Trophoblast cell (in vitro differentiated cells and primary cell): ENCODE measurements around the gene SH2D4B.
A peak's percentile ranks its signal among the peaks of the same experiment; 100 is the strongest.

ENCODE experiments used
- DNase-seq, 2 donors: peaks; one replicate each; pipeline ENCODE4 v3.0.0-alpha.2; 2016
- H2AFZ ChIP-seq: 2 replicates; pipeline ENCODE4 v1.6.1; 2013; ENCODE audit warnings: low read length, moderate library complexity, mild to moderate bottlenecking; ENCODE audit not compliant: insufficient read depth, poor library complexity
- H2AK5ac ChIP-seq: 2 replicates; pipeline ENCODE4 v1.6.1; 2013; ENCODE audit warnings: mild to moderate bottlenecking, low read length
- H2BK120ac ChIP-seq: 2 replicates; pipeline ENCODE4 v1.6.1; 2013; ENCODE audit warnings: low read length, mild to moderate bottlenecking, moderate library complexity; ENCODE audit not compliant: insufficient read depth, poor library complexity
- H2BK12ac ChIP-seq: 2 replicates; pipeline ENCODE4 v1.6.1; 2013; ENCODE audit warnings: mild to moderate bottlenecking, low read length, moderate library complexity
- H2BK5ac ChIP-seq: 2 replicates; pipeline ENCODE4 v1.6.1; 2013; ENCODE audit warnings: low read length, low read depth, moderate library complexity, mild to moderate bottlenecking; ENCODE audit not compliant: poor library complexity
- H3K14ac ChIP-seq: 2 replicates; pipeline ENCODE4 v1.6.1; 2013; ENCODE audit warnings: mild to moderate bottlenecking, low read length
- H3K18ac ChIP-seq: 2 replicates; pipeline ENCODE4 v1.6.1; 2013; ENCODE audit warnings: mild to moderate bottlenecking, low read length
- H3K23ac ChIP-seq: 2 replicates; pipeline ENCODE4 v1.6.1; 2013; ENCODE audit warnings: low read length
- H3K27ac ChIP-seq: 2 replicates; pipeline ENCODE4 v1.5.1; 2013; ENCODE audit warnings: low read depth, mild to moderate bottlenecking, inconsistent platforms, low read length, moderate library complexity
- H3K27me3 ChIP-seq: 2 replicates; pipeline ENCODE4 v1.6.1; 2013; ENCODE audit warnings: inconsistent platforms, mild to moderate bottlenecking, low read length, moderate library complexity; ENCODE audit not compliant: insufficient read depth
- H3K36me3 ChIP-seq, 2 experiments: 1 replicate in 1 of 2; 2 replicates in 1 of 2; pipeline ENCODE4 v1.6.1; 2013; ENCODE audit warnings: low read length in 2 of 2, mild to moderate bottlenecking in 2 of 2, moderate library complexity in 1 of 2; ENCODE audit not compliant: insufficient read depth in 2 of 2, control insufficient read depth in 1 of 2
- H3K4ac ChIP-seq: 2 replicates; pipeline ENCODE4 v1.6.1; 2013; ENCODE audit warnings: low read depth, mild to moderate bottlenecking, low read length, moderate library complexity
- H3K4me1 ChIP-seq, 2 experiments: 1 replicate in 1 of 2; 2 replicates in 1 of 2; pipeline ENCODE4 v1.6.1; 2013; ENCODE audit warnings: low read length in 2 of 2, mild to moderate bottlenecking in 2 of 2, moderate library complexity in 1 of 2; ENCODE audit not compliant: insufficient read depth in 2 of 2, control insufficient read depth in 1 of 2
- H3K4me2 ChIP-seq: 2 replicates; pipeline ENCODE4 v1.6.1; 2013; ENCODE audit warnings: inconsistent platforms, mild to moderate bottlenecking, low read length, moderate library complexity
- H3K4me3 ChIP-seq: 2 replicates; pipeline ENCODE4 v1.5.1; 2013; ENCODE audit warnings: mild to moderate bottlenecking, low read depth, low read length, inconsistent platforms
- H3K79me1 ChIP-seq: one replicate; pipeline ENCODE4 v1.6.1; 2013; ENCODE audit warnings: low read length
- H3K79me2 ChIP-seq: 2 replicates; pipeline ENCODE4 v1.6.1; 2013; ENCODE audit warnings: low read length, mild to moderate bottlenecking; ENCODE audit not compliant: control insufficient read depth, insufficient read depth, poor library complexity
- H3K9ac ChIP-seq: 2 replicates; pipeline ENCODE4 v1.6.1; 2013; ENCODE audit warnings: mild to moderate bottlenecking, low read length
- H3K9me3 ChIP-seq: 2 replicates; pipeline ENCODE4 v1.6.1; 2013; ENCODE audit warnings: low read depth, mild to moderate bottlenecking, control low read depth, inconsistent platforms, low read length; ENCODE audit not compliant: insufficient read depth
- H4K12ac ChIP-seq: 2 replicates; pipeline ENCODE4 v1.6.1; 2013; ENCODE audit warnings: low read depth, mild to moderate bottlenecking, low read length, moderate library complexity
- H4K8ac ChIP-seq: 2 replicates; pipeline ENCODE4 v1.6.1; 2013; ENCODE audit warnings: low read depth, mild to moderate bottlenecking, low read length, moderate library complexity
- H4K91ac ChIP-seq: one replicate; pipeline ENCODE4 v1.6.1; 2013; ENCODE audit warnings: low read depth, mild to moderate bottlenecking, low read length, moderate library complexity
- WGBS: extraction: QIAGEN DNeasy Blood & Tissue Kit; methylation state at CpG from one replicate; pipeline ENCODE4 v1.1.7; 2013; ENCODE audit warnings: missing lambda C conversion rate; ENCODE audit not compliant: insufficient read length, insufficient coverage; ENCODE audit errors: extremely low coverage; 5-methylcytosine and 5-hydroxymethylcytosine counted together

SH2D4B gene

DNA sequence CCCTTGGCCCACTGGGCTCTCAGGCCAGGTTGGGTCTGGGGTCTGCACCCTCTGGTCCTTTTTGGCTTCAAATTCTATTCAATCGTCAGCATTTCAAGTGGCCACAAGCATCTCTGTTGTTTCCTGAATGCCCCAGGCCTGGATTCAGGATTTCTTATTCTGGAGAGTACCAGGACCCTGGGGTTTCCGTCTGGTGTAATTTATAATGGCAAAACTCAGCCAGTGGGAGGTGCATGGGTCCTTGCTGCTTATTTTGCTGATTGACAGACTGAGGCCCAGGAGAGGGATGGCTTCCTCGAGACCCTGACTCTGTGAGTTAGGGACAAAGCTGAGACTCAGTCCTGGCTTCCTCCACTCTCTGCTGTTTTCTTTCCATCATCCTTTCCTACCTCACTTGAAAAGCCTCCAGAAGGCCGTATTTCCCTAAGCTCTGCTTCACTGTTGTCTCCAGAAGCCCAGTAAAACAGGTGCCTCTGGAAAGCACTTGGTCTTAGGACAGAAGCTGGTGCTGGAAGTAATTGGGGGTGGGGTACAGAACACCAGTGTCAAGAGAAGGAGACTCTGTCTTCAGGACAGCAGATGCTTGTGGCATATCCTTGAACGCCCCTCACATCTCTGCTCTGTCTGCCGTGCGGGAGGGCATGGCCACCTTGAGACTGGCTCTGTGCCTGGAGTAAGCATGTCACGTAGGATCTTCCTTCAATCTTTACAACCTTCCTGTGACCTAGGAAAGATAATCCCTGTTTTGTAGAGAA is 39.4 kb upstream of the SH2D4B start:
- Histone ChIP-seq H3K4ac (peak overlapping the region; percentile 29), H3K79me1 (peaks cover 31% of the 10 kb centered on the region), H3K27me3 (no peaks in the 10 kb centered on the region), H3K14ac (peak overlapping the region; percentile 40), H2AFZ (no peak overlapping the region), H3K18ac (peak overlapping the region; percentile 35), H3K79me2 (peaks cover 20% of the 10 kb centered on the region), H3K9ac (no peak overlapping the region), H4K8ac (peak overlapping the region; percentile 3), H3K36me3 (peaks cover 7 to 9% of the 10 kb centered on the region in 2 experiments), H3K27ac (peak overlapping the region; percentile 81), H2AK5ac (peak overlapping the region; percentile 8), H4K12ac (no peak overlapping the region), H2BK120ac (peak overlapping the region; percentile 3), H3K9me3 (no peaks in the 10 kb centered on the region), H2BK5ac (peak overlapping the region; percentile 41), H3K4me2 (no peak overlapping the region), H3K4me1 (peaks cover 50 to 52% of the 10 kb centered on the region in 2 experiments), H2BK12ac (peak overlapping the region; percentile 5), H3K4me3 (no peak overlapping the region), H4K91ac (peak overlapping the region; percentile 23), H3K23ac (no peak overlapping the region)
- WGBS, result no CpG with 5 or more reads among the region's 8 CpGs
- DNase-seq, result no peak

DNA sequence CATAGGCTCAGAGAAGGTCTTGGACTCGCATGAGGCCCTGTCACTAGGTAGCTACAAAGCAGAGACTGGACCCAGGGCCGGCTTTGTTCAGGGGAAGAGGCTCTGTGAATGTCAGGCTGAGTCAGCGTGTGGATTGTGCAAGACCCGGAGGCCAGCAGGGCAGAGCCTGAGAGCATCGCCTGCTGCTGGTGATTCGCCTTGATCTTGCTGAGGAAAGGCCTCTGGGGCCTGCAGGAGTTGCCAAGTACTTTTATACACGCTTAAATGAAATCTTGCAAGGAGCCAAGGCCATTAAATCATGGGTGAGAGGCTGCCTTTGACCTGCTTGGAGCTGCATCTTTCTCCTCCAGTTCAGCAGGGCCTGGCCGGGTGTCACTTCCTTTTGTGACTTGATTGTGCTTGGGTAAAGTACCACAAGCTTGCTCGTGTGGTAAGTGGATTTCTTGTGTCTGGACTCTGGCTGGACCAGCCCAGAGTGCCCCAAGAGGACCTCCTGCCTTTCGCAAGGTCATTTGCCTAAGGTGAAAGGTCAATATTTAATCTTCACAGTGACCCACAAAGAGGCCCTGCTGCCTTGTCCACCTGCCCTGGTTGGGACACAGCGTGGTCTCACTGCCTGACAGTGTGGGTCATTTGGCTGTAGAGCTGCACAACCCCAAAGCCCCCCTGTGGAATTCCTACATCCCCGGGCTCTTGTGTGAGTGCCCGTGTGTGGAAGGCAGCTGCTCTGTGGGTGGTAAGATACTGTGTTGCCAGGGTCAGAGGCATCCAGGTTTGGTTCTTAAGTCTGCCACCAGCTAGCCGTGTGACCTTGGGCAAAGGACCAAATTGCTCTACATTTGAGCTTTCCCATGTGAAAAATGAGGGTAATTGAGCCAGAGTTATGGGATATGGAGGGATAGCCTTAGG is 38.6 kb upstream of the SH2D4B start:
- H2BK5ac ChIP-seq, result no peak overlapping the region
- H2BK120ac ChIP-seq, result no peak overlapping the region
- no CpG with 5 or more reads among the region's 14 CpGs for WGBS
- peaks cover 6 to 8% of the 10 kb centered on the region in 2 experiments for H3K36me3 ChIP-seq
- peak overlapping the region; percentile 3 for H3K14ac ChIP-seq
- peaks cover 57 to 60% of the 10 kb centered on the region in 2 experiments for H3K4me1 ChIP-seq
- no peaks in the 10 kb centered on the region for H3K9me3 ChIP-seq
- H2AK5ac ChIP-seq, result no peak overlapping the region
- H4K12ac ChIP-seq, result no peak overlapping the region
- no peak overlapping the region for H2BK12ac ChIP-seq
- no peak overlapping the region for H3K23ac ChIP-seq
- no peak overlapping the region for H3K4me2 ChIP-seq
- H3K79me1 ChIP-seq, result peaks cover 36% of the 10 kb centered on the region
- H4K8ac ChIP-seq, result no peak overlapping the region
- peak overlapping the region; percentile 81 for H3K27ac ChIP-seq
- no peak overlapping the region for H2AFZ ChIP-seq
- no peak overlapping the region for H3K4ac ChIP-seq
- no peak overlapping the region for H3K9ac ChIP-seq
- peak; percentile 97 to 99 for DNase-seq
- no peak overlapping the region for H3K18ac ChIP-seq
- peaks cover 20% of the 10 kb centered on the region for H3K79me2 ChIP-seq
- peak overlapping the region; percentile 28 for H4K91ac ChIP-seq
- H3K27me3 ChIP-seq, result no peaks in the 10 kb centered on the region
- H3K4me3 ChIP-seq, result no peak overlapping the region

DNA sequence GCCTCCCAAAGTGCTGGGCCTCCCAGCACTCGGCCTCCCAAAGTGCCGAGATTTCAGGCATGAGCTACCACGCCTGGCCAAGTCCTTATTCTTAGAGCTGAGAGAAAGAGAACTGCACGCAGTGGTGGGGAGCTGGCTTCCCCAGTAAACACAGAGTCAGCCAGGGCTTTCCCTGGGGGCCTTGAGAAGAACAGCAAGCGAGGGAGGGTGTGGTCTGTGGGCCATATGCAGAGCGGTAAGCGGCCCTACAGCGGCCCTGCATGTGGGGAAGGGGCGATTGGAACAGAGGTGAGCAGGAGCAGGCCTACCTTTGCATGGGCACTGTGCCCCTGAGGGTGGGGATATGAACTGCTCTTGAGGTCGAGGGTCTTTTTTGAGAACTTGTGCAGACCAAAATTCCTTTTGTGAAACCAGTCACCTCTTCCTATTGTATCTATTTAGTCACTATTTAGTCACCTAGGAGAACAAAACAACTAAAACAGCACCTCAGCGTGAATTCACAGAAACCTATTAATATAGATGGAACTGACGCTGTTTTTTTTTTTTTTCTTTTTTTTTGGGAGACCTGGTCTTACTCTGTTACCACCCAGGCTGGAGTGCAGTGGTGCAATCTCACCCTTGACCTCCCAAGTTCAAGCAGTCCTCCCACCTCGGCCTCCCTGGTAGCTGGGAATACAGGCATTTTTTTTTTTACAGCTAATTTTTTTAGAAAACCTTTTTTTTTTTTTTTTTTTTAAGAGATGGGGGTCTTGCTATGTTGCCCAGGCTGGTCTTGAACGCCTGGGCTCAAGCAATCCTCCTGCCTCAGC is 36.9 kb upstream of the SH2D4B start:
- H2BK5ac ChIP-seq, result no peak overlapping the region
- H3K23ac ChIP-seq, result no peak overlapping the region
- peaks cover 28% of the 10 kb centered on the region for H3K79me2 ChIP-seq

More for the DNA sequence above, 36.9 kb upstream of the SH2D4B start:
- H2AFZ ChIP-seq, result no peak overlapping the region
- H3K18ac ChIP-seq, result peak overlapping the region; percentile 34
- peak; percentile 57 to 62 for DNase-seq
- no peaks in the 10 kb centered on the region for H3K27me3 ChIP-seq
- H3K36me3 ChIP-seq, result peaks cover 0 to 7% of the 10 kb centered on the region in 2 experiments
- H3K79me1 ChIP-seq, result peaks cover 51% of the 10 kb centered on the region
- H3K14ac ChIP-seq, result peak overlapping the region; percentile 55
- no peak overlapping the region for H3K4me2 ChIP-seq
- H4K91ac ChIP-seq, result no peak overlapping the region
- no peaks in the 10 kb centered on the region for H3K9me3 ChIP-seq
- H4K8ac ChIP-seq, result no peak overlapping the region
- peak overlapping the region; percentile 4 for H3K4ac ChIP-seq
- H3K4me1 ChIP-seq, result peaks cover 74 to 77% of the 10 kb centered on the region in 2 experiments
- no peak overlapping the region for H3K4me3 ChIP-seq
- no peak overlapping the region for H3K9ac ChIP-seq
- no peak overlapping the region for H3K27ac ChIP-seq
- no CpG with 5 or more reads among the region's 14 CpGs for WGBS
- no peak overlapping the region for H4K12ac ChIP-seq
- peak overlapping the region; percentile 4 for H2AK5ac ChIP-seq
- peak overlapping the region; percentile 4 for H2BK12ac ChIP-seq
- no peak overlapping the region for H2BK120ac ChIP-seq
